K562 (cell line): ENCODE measurements around the gene S100A3. TPM values are rescaled to one million over a fixed set of nuclear protein-coding genes. Genes with fewer than 3 reads are reported as not detected.
"Not testable (repeated sequence)": the region's sequence is repeated elsewhere in the genome, so short reads cannot be mapped to it uniquely, and the experiment has no call there.

Experiments used
- ATAC-seq: fragments of 200-7000 bp; cut with Tn5 transposase; 3 replicates; pipeline ENCODE4 v1.9.1; 2020; ENCODE audit warnings: moderate library complexity
- BruUV-seq: library from RNA; stranded (reverse); fragments of 400-500 nt; replicated peaks from 2 replicates; lab custom pipeline; 2021; lab: Mats Ljungman, UMichigan
- CTCF ChIA-PET: fragments of 300-600 bp; formaldehyde crosslinking; extraction: SDS; loops from one replicate; lab custom pipeline; 2021; ENCODE audit warnings: low intra/inter-chr PET ratio; lab: Yijun Ruan, JAX
- POLR2A ChIA-PET: fragments of 300-600, 350-650 bp; sonication (Branson Sonifier 250); formaldehyde crosslinking; extraction: SDS; loops from one replicate; lab custom pipeline; 2021; ENCODE audit warnings: antibody characterized with exemption, inconsistent platforms; lab: Yijun Ruan, JAX
- DNase-seq, 4 experiments: peaks; one replicate each; pipeline versions ENCODE4 v3.0.0 to v3.0.0-alpha.2; 2011 to 2018; ENCODE audit warnings: low spot score in 3 of 4, mixed read lengths in 3 of 4; ENCODE audit errors: extremely low read depth in 1 of 4
- FAIRE-seq: peaks from 2 replicates; lab custom pipeline; 2011; peaks lifted over from hg19 to GRCh38; lab: Jason Lieb, UNC
- H2AFZ ChIP-seq: 2 replicates; pipeline ENCODE4 v1.6.0; 2011; ENCODE audit warnings: low read depth, low read length, control low read depth, inconsistent platforms
- H3K27ac ChIP-seq: fragments of 200-600 bp; 3 replicates; pipeline ENCODE4 v1.8.0; 2011; ENCODE audit warnings: low read depth, mild to moderate bottlenecking, control low read depth, inconsistent platforms, low read length, moderate library complexity, mixed read lengths; ENCODE audit errors: extremely low read depth
- H3K27me3 ChIP-seq, 2 experiments: fragments of 300-600 bp in 1 of 2; 2 replicates in 1 of 2; 3 replicates in 1 of 2; pipeline versions ENCODE4 v1.6.0 to v1.8.0; 2011; ENCODE audit warnings: inconsistent platforms in 2 of 2, low read length in 2 of 2, mild to moderate bottlenecking in 1 of 2, mixed read lengths in 1 of 2, moderate library complexity in 1 of 2; ENCODE audit not compliant: control insufficient read depth in 2 of 2, insufficient read depth in 2 of 2
- H3K36me3 ChIP-seq: fragments of 300-600 bp; 3 replicates; pipeline ENCODE4 v1.8.0; 2011; ENCODE audit warnings: mild to moderate bottlenecking, low read length, inconsistent platforms; ENCODE audit not compliant: control insufficient read depth, insufficient read depth
- H3K4me1 ChIP-seq, 2 experiments: fragments of 200-600 bp in 1 of 2; replicated peaks in 1 of 2; 2 replicates in 1 of 2; 3 replicates in 1 of 2; pipeline versions ENCODE4 v1.5.1 to v1.8.0; 2011; ENCODE audit warnings: inconsistent platforms in 2 of 2, low read length in 2 of 2, mild to moderate bottlenecking in 1 of 2, mixed read lengths in 1 of 2, moderate library complexity in 1 of 2; ENCODE audit not compliant: control insufficient read depth in 2 of 2, insufficient read depth in 2 of 2
- H3K4me2 ChIP-seq: 2 replicates; pipeline ENCODE4 v1.6.1; 2011; ENCODE audit warnings: low read length, control low read depth, inconsistent platforms, mixed read lengths; ENCODE audit not compliant: insufficient read depth
- H3K4me3 ChIP-seq: fragments of 200-600 bp; sonication (generic), shearing (Covaris generic); 2 replicates; pipeline ENCODE4 v1.5.1; 2016; ENCODE audit warnings: control low read depth, inconsistent platforms
- H3K79me2 ChIP-seq: fragments of 200-600 bp; 3 replicates; pipeline ENCODE4 v1.8.0; 2011; ENCODE audit warnings: low read length, inconsistent platforms; ENCODE audit not compliant: control insufficient read depth, insufficient read depth
- H3K9ac ChIP-seq, 2 experiments: 2 replicates each; pipeline versions ENCODE4 v1.6.0 to v1.6.1; 2011; ENCODE audit warnings: low read depth in 2 of 2, low read length in 2 of 2, control low read depth in 1 of 2, inconsistent platforms in 1 of 2, mild to moderate bottlenecking in 1 of 2, mixed read lengths in 1 of 2; ENCODE audit not compliant: insufficient read depth in 1 of 2
- H3K9me1 ChIP-seq: one replicate; pipeline ENCODE4 v1.6.0; 2011; ENCODE audit warnings: inconsistent platforms, mild to moderate bottlenecking, low read length, moderate library complexity; ENCODE audit not compliant: control insufficient read depth, insufficient read depth
- H3K9me3 ChIP-seq: replicated peaks from 2 replicates; pipeline ENCODE4 v1.5.1; 2011; ENCODE audit warnings: low read depth, low read length, inconsistent platforms; ENCODE audit not compliant: control insufficient read depth, insufficient read depth
- H4K20me1 ChIP-seq: replicated peaks from 2 replicates; pipeline ENCODE4 v1.6.1; 2011; ENCODE audit warnings: low read length, inconsistent platforms, mixed read lengths; ENCODE audit not compliant: control insufficient read depth, insufficient read depth
- CEBPB ChIP-seq: fragments of 450-650 bp; IDR thresholded peaks from 2 replicates; pipeline ENCODE4 v1.6.1; 2016; ENCODE audit warnings: missing genetic modification characterization, missing compliant biosample characterization
- CEBPG ChIP-seq, 3 experiments: fragments of 200-800 bp in 1 of 3; sonication (Bioruptor generic) in 1 of 3; sonication (generic) in 1 of 3; formaldehyde crosslinking in 1 of 3; IDR thresholded peaks in 2 of 3; conservative IDR thresholded peaks in 1 of 3; 2 replicates each; pipeline versions ENCODE4 v1.6.1 to v1.8.0; 2016 to 2022; ENCODE audit warnings: missing compliant biosample characterization in 2 of 3, missing genetic modification characterization in 2 of 3, mild to moderate bottlenecking in 1 of 3, missing genetic modification reagents in 1 of 3
- L3MBTL2 ChIP-seq: fragments of 450-650 bp; IDR thresholded peaks from 2 replicates; pipeline ENCODE4 v1.6.1; 2016; ENCODE audit warnings: mild to moderate bottlenecking, moderate library complexity
- MTA1 ChIP-seq: fragments of 450-650 bp; IDR thresholded peaks from 2 replicates; pipeline ENCODE4 v1.6.1; 2017; ENCODE audit warnings: borderline replicate concordance
- RFX1 ChIP-seq: fragments of 450-650 bp; IDR thresholded peaks from 2 replicates; pipeline ENCODE4 v1.6.1; 2016; ENCODE audit warnings: mild to moderate bottlenecking, moderate library complexity
- TSC22D4 ChIP-seq: fragments of 450-650 bp; IDR thresholded peaks from 2 replicates; pipeline ENCODE4 v1.6.1; 2016; ENCODE audit warnings: missing genetic modification characterization, missing biosample characterization, control low read depth
- ZNF121 ChIP-seq: sonication (generic); formaldehyde crosslinking; conservative IDR thresholded peaks from 2 replicates; pipeline ENCODE4 v1.8.0; 2022; ENCODE audit warnings: missing genetic modification reagents
- WGBS: fragments of 100-300 bp; shearing (Covaris generic); methylation state at CpG from one replicate; pipeline ENCODE4 v1.1.6; 2016; ENCODE audit warnings: low coverage, mixed read lengths; ENCODE audit not compliant: insufficient coverage; ENCODE audit errors: missing lambda C conversion rate; 5-methylcytosine and 5-hydroxymethylcytosine counted together
- in situ Hi-C: fragments of 300-500 bp; cut with MboI; formaldehyde crosslinking; loops from 4 replicates; pipeline ENCODE4 v1.15.0; 2018; ENCODE audit warnings: inconsistent platforms, mixed read lengths
- intact Hi-C: fragments of 100-400 bp; cut with micrococcal nuclease; formaldehyde crosslinking; loops from 2 replicates; pipeline ENCODE4 v1.14.2; 2022
- polyA plus RNA-seq, 8 experiments: library from polyadenylated mRNA; depleted of rRNA in 4 of 8; stranded (reverse) in 5 of 8; unstranded in 3 of 8; fragments of >200 nt; fragmentation: Nextera tagmentation in 2 of 8; fragmentation: Illumina TruSeq in 1 of 8; extraction: Ambion mirVana in 2 of 8; extraction: Trizol in 1 of 8; gene quantifications; 2 replicates each; pipeline versions ENCODE4 v1.2.1 to v1.2.3, GENCODE V29; 2011 to 2014; ENCODE audit warnings: inconsistent platforms in 1 of 8, missing spikeins in 1 of 8
- total RNA-seq, 7 experiments: library from RNA; depleted of rRNA in 6 of 7; stranded (reverse); fragments of >200 nt in 6 of 7; fragmentation: Illumina TruSeq in 2 of 7; extraction: Trizol in 2 of 7; gene quantifications; 2 replicates each; pipeline versions ENCODE4 v1.2.1 to v1.2.3, GENCODE V29; 2011 to 2021; ENCODE audit warnings: low replicate concordance in 1 of 7
- TF ChIP-seq, protein P1 (sequence below): fragments of 250-450 bp; sonication (Bioruptor Pico); IDR thresholded peaks from 2 replicates; pipeline ENCODE4 v1.8.0; 2021; ENCODE audit warnings: mild to moderate bottlenecking, moderate library complexity
- TF ChIP-seq, protein P2 (sequence below): fragments of 450-650 bp; conservative IDR thresholded peaks from 2 replicates; pipeline ENCODE4 v1.6.1; 2016; ENCODE audit warnings: missing genetic modification characterization, low read depth, mild to moderate bottlenecking, control low read depth, missing compliant biosample characterization

The S100A3 gene
- total and polyA plus RNA-seq, 9 of the 15 experiments (the other 6 are each of a cell fraction or from before 2014, with no cell fraction given) = 0.08 to 1.7 (median 0.18) TPM; not detected in 4

DNA sequence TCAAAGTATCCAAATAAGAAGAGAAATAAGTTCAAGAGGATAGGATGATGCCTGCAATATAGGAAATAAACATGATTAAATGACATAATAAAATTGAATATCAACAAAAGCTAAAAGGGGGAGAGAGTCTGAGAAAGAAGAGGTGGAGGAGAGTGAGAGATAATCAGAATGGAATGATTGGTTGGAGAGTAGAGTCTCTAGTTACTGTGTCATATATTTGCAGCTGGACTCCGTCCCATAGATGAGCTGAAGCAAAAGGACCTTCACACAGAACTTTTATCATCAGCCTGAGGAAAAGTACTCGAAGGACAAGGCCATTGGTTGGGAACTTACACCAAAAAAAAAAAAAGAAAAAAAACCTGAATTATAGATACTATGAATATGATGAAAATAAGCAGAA lies 39.4 kb upstream of the S100A3 start (continued):
- TF ChIP-seq L3MBTL2 = no peak

DNA sequence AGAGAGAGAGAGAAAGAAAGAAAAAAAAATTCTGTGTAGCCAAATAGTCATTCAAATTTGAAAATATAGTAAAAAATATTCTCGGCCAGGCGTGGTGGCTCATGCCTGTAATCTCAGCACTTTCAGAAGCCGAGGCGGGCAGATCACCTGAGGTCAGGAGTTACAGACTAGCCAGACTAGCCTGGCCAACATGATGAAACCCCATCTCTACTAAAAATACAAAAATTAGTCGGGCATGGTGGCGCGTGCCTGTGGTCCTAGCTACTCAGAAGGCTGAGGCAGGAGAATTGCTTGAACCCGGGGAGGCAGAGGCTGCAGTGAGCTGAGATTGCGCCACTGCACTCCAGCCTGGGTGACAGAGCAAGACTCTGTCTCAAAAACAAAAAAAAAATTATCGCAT lies 39.0 kb upstream of the S100A3 start:
- H3K9me3 ChIP-seq; BruUV-seq; H3K27me3 ChIP-seq; POLR2A ChIA-PET; ATAC-seq; CTCF ChIA-PET; intact Hi-C loops; in situ Hi-C loops; H3K9ac ChIP-seq; H3K4me2 ChIP-seq; H3K27ac ChIP-seq; FAIRE-seq; TF ChIP-seq CEBPG (CRISPR knock-in tag; IDR thresholded peaks at IDR 0.05): not testable (repeated sequence)
- WGBS = 42% methylated on average over 9 of the region's 10 CpGs
- 0 out of 4 replicates have a peak, but pooled peaks of 1 of the 2 experiments have one; percentile 9 for TF ChIP-seq CEBPG (tag; conservative IDR thresholded peaks at IDR 0.05 in 1 of 2, IDR thresholded peaks at IDR 0.05 in 1 of 2)
- peak; percentile 54 for TF ChIP-seq CEBPB (tag)
- TF ChIP-seq, all 486 proteins: peak for 2; not testable (repeated sequence) for 484
- not testable (repeated sequence) for H3K9me1 ChIP-seq, H3K4me1 ChIP-seq, H3K4me3 ChIP-seq, H2AFZ ChIP-seq, H4K20me1 ChIP-seq, H3K79me2 ChIP-seq, H3K36me3 ChIP-seq, DNase-seq

DNA sequence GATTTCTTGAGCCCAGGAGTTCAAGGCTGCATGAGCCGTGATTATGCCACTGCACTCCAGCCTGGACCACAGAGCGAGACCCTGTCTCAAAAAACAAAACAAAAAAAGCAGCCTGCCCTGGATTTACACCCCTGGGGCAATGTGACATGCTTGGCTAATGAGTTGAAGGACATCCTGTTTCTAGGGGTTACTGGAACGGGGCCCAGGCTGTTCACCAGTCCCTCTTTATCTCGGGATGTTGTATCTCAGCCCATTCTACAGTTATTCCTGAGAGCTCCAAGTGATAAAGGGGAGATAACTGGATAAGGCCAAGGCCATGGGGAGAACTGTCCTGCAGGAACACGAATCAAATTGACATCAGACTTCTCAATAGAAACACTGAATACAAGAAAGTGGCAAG lies 38.3 kb upstream of the S100A3 start:
- ChIA-PET POLR2A (interaction anchor here (1.2 to 1.8 kb wide), 2 partner anchors 29 to 67 kb away, joined by 4 read pairs; partner anchors contain the start of gene S100A14), CTCF (no interaction called here)
- 19% methylated on average over 5 of the region's 5 CpGs for WGBS
- Histone ChIP-seq H3K9me3 (no peaks in the 10 kb centered on the region), H3K4me2 (no peak overlapping the region), H3K9ac (no peak overlapping the region; a peak in 1 of 4 replicates), H4K20me1 (no peaks in the 10 kb centered on the region), H2AFZ (no peak overlapping the region), H3K9me1 (no peaks in the 10 kb centered on the region), H3K27me3 (no peaks in the 10 kb centered on the region), H3K27ac (no peak overlapping the region), H3K4me1 (peaks cover 0 to 6% of the 10 kb centered on the region in 2 experiments; a peak in 1 of 5 replicates), H3K36me3 (no peaks in the 10 kb centered on the region), H3K4me3 (no peak overlapping the region), H3K79me2 (no peaks in the 10 kb centered on the region)
- no peak for FAIRE-seq
- DNase-seq = no peak
- no TSS peak for BruUV-seq
- TF ChIP-seq RFX1 (peak; percentile 39), ZNF121 (CRISPR knock-in tag) (peak; percentile 38; the same call in 1 of the 2 replicates), TSC22D4 (tag) (no peak), MTA1 (no peak)
- TF ChIP-seq, protein P1, sequence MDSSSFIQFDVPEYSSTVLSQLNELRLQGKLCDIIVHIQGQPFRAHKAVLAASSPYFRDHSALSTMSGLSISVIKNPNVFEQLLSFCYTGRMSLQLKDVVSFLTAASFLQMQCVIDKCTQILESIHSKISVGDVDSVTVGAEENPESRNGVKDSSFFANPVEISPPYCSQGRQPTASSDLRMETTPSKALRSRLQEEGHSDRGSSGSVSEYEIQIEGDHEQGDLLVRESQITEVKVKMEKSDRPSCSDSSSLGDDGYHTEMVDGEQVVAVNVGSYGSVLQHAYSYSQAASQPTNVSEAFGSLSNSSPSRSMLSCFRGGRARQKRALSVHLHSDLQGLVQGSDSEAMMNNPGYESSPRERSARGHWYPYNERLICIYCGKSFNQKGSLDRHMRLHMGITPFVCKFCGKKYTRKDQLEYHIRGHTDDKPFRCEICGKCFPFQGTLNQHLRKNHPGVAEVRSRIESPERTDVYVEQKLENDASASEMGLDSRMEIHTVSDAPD (CRISPR knock-in tag) = no peak
- TF ChIP-seq, protein P2, sequence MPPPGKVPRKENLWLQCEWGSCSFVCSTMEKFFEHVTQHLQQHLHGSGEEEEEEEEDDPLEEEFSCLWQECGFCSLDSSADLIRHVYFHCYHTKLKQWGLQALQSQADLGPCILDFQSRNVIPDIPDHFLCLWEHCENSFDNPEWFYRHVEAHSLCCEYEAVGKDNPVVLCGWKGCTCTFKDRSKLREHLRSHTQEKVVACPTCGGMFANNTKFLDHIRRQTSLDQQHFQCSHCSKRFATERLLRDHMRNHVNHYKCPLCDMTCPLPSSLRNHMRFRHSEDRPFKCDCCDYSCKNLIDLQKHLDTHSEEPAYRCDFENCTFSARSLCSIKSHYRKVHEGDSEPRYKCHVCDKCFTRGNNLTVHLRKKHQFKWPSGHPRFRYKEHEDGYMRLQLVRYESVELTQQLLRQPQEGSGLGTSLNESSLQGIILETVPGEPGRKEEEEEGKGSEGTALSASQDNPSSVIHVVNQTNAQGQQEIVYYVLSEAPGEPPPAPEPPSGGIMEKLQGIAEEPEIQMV (tag) = no peak
- intact Hi-C loops = no loop called here
- no peak for ATAC-seq
- in situ Hi-C loops = no loop called here
